ENCODE results near the gene TRPM6. TPM values are rescaled to one million over a fixed set of nuclear protein-coding genes. Genes with fewer than 3 reads are reported as not detected.

TRPM6 gene
- total RNA-seq, 1 donor from 2014 or later, result 0.18 TPM

DNA sequence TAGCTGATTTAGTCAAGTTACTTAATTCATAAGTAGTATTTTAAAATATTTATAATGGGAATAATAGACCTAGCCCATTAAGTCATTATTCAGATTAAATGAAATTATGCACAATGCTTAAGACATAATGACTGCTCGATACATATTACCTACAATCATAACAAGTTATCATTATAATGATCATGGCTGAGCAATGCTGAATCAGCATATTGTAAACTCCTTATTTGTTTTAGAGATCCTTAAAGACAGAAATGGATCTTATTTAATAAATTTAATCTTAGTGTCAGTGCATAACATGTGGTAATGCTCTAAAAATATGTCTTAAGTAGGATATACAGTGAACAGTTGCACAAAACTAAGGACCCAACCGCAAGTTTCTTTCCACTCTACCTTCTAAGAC is 169.0 kb downstream of the TRPM6 start:
- no peak overlapping the region for H3K4me3 Mint-ChIP-seq
- no peaks in the 10 kb centered on the region for H3K36me3 Mint-ChIP-seq
- DNase-seq (ENCODE audit: low spot score in 2 of 2, unreplicated experiment in 2 of 2), result no peak
- H3K27me3 Mint-ChIP-seq (ENCODE audit: low read depth), result no peaks in the 10 kb centered on the region
- no peaks in the 10 kb centered on the region for H3K9me3 Mint-ChIP-seq
- TF ChIP-seq, protein P1, sequence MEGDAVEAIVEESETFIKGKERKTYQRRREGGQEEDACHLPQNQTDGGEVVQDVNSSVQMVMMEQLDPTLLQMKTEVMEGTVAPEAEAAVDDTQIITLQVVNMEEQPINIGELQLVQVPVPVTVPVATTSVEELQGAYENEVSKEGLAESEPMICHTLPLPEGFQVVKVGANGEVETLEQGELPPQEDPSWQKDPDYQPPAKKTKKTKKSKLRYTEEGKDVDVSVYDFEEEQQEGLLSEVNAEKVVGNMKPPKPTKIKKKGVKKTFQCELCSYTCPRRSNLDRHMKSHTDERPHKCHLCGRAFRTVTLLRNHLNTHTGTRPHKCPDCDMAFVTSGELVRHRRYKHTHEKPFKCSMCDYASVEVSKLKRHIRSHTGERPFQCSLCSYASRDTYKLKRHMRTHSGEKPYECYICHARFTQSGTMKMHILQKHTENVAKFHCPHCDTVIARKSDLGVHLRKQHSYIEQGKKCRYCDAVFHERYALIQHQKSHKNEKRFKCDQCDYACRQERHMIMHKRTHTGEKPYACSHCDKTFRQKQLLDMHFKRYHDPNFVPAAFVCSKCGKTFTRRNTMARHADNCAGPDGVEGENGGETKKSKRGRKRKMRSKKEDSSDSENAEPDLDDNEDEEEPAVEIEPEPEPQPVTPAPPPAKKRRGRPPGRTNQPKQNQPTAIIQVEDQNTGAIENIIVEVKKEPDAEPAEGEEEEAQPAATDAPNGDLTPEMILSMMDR (IDR thresholded peaks at IDR 0.05; ENCODE audit: unreplicated experiment), result no peak
- H3K27ac Mint-ChIP-seq, result no peak overlapping the region
- peaks cover 35% of the 10 kb centered on the region for H3K4me1 Mint-ChIP-seq

DNA sequence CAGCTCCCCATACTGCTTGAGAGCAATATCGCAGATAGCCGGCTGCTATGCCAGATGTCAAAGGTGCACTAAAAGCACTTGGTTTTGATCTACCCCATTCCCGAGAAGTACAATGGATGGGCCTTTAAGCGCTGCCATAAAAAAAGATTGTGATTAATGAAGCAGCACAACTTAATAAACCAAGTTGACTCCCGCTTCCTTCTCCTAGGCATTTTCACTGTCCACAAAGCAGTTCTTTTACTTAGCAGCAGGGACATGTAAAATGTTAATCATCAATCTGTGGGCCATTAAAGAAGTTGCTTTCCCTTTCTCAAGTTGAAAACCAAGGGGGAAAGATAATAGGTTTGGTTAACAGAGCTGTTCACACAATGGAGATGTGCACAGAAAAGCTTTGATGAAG is 176.4 kb downstream of the TRPM6 start:
- no peak for DNase-seq (ENCODE audit: low spot score in 2 of 2, unreplicated experiment in 2 of 2)
- Mint-ChIP-seq H3K9me3 (no peaks in the 10 kb centered on the region), H3K4me1 (peaks cover 18% of the 10 kb centered on the region), H3K27me3 (ENCODE audit: low read depth) (no peaks in the 10 kb centered on the region), H3K27ac (no peak overlapping the region), H3K36me3 (no peaks in the 10 kb centered on the region), H3K4me3 (no peak overlapping the region)
- TF ChIP-seq, protein P1 (IDR thresholded peaks at IDR 0.05; ENCODE audit: unreplicated experiment), result no peak

DNA sequence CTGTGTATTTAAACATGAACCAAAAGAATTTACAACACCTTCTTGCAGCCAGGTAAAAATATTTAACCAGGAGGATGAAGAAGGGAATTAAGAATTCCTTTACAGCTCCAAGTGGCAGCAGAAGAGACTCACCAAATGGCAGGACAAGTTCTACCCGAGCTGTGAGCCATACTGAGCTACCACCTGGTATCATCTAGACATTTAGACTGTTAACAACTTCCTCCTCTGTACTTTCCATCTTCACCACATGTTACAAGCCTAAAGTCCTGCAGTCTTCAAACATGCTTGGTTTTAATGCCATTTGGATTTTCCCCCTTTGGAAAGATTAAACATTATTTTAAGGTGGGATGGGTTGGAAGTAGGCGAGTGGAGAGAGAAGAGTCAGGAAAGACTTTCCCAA is 190.2 kb downstream of the TRPM6 start:
- no peak overlapping the region for H3K27ac Mint-ChIP-seq

DNA sequence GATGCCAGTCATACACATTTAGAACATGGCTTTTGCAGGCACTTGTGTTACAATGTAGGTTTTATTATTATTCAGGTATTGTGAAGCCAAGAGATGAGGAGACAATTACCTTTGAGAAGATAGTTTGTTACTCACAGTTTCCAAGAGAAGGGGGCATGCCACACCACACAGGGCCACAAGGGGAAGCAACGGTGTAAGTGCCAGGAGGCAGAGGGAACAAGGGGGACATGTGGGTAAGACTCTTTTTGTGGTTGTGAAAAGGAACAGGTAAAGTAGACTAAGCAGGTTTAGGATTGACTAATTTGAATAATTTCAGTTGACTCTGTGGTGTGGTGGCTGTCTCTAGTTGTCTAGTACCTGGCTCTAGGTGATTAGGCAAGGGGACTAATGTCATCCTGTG is 191.2 kb downstream of the TRPM6 start:
- Mint-ChIP-seq H3K4me1 (peaks cover 6% of the 10 kb centered on the region), H3K27me3 (ENCODE audit: low read depth) (peaks cover 8% of the 10 kb centered on the region), H3K9me3 (no peaks in the 10 kb centered on the region), H3K27ac (no peak overlapping the region), H3K4me3 (no peak overlapping the region), H3K36me3 (no peaks in the 10 kb centered on the region)
- DNase-seq (ENCODE audit: low spot score in 2 of 2, unreplicated experiment in 2 of 2), result no peak
- TF ChIP-seq, protein P1 (IDR thresholded peaks at IDR 0.05; ENCODE audit: unreplicated experiment), result no peak

More for the DNA sequence above, 190.2 kb downstream of the TRPM6 start:
- Mint-ChIP-seq H3K27me3 (ENCODE audit: low read depth) (peaks cover 8% of the 10 kb centered on the region), H3K36me3 (no peaks in the 10 kb centered on the region), H3K4me3 (no peak overlapping the region), H3K9me3 (peaks cover 3% of the 10 kb centered on the region), H3K4me1 (peaks cover 6% of the 10 kb centered on the region)
- TF ChIP-seq, protein P1 (IDR thresholded peaks at IDR 0.05; ENCODE audit: unreplicated experiment), result no peak
- DNase-seq (ENCODE audit: low spot score in 2 of 2, unreplicated experiment in 2 of 2), result no peak

DNA sequence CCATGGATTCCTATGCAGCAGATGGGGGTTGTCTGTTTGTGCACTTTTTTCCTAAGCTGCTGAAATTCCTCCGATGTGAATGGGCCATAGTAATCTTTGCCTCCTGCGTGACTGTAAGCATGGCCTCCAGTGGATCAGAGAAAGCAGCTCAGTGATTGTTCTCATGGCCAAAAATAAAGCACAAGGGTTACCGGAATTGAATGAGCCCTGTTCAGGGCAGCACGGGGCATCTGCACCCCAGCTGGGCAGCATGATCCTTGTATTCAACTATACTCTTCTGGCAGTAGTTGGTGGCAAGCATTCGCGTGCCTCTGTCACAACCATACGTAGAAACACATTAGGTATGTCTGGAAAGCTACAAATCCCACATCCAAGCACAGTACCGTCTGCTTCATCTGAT is 196.7 kb downstream of the TRPM6 start:
- Mint-ChIP-seq H3K27me3 (ENCODE audit: low read depth) (peaks cover 2% of the 10 kb centered on the region), H3K27ac (no peak overlapping the region), H3K4me1 (no peaks in the 10 kb centered on the region), H3K4me3 (no peak overlapping the region), H3K36me3 (no peaks in the 10 kb centered on the region), H3K9me3 (no peaks in the 10 kb centered on the region)
- DNase-seq (ENCODE audit: low spot score in 2 of 2, unreplicated experiment in 2 of 2), result no peak
- TF ChIP-seq, protein P1 (IDR thresholded peaks at IDR 0.05; ENCODE audit: unreplicated experiment), result no peak

DNA sequence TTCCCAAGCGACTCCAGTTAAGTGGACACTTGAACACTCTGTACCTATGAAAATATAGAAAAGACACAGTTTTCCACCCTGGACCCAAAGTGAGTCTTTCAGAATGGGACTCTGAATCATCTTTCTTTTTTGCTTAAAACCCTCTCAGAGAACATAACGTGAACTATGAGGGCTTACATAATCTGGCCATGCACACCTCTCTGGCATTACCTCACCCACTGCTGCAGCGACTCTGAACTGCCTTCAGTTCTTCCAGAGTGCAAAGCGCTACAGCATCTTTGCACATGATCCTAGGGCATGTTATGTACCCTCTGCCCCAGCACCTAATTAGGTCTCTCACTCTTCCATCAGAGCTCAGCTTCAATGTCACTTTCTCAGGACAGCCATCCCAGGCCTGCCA is 204.4 kb downstream of the TRPM6 start:
- DNase-seq (ENCODE audit: low spot score in 2 of 2, unreplicated experiment in 2 of 2), result no peak
- TF ChIP-seq, protein P1 (IDR thresholded peaks at IDR 0.05; ENCODE audit: unreplicated experiment), result no peak
- H3K36me3 Mint-ChIP-seq, result no peaks in the 10 kb centered on the region
- H3K4me1 Mint-ChIP-seq, result peaks cover 15% of the 10 kb centered on the region
- H3K9me3 Mint-ChIP-seq, result no peaks in the 10 kb centered on the region
- no peak overlapping the region for H3K4me3 Mint-ChIP-seq
- peaks cover 6% of the 10 kb centered on the region for H3K27me3 Mint-ChIP-seq (ENCODE audit: low read depth)
- no peak overlapping the region for H3K27ac Mint-ChIP-seq
